Ascending aorta (tissue), 2 donors: ENCODE measurements around the gene XPO5. TPM values are rescaled to one million over a fixed set of nuclear protein-coding genes. Genes with fewer than 3 reads are reported as not detected.

Source experiments
- DNase-seq, 2 donors: peaks; one replicate each; pipeline ENCODE4 v3.0.0-alpha.2; 2019; ENCODE audit warnings: low spot score in 2 of 2
- H3K27ac ChIP-seq, 2 donors: fragments of 200-600 bp; sonication (generic); one replicate each; pipeline ENCODE4 v1.5.1; 2016 to 2017; ENCODE audit warnings: mild to moderate bottlenecking in 1 of 2
- H3K27me3 ChIP-seq: fragments of 200-600 bp; sonication (generic); one replicate; pipeline ENCODE4 v1.5.1; 2017
- H3K36me3 ChIP-seq, 2 donors: fragments of 200-600 bp; sonication (generic); one replicate each; pipeline ENCODE4 v1.5.1; 2016
- H3K4me1 ChIP-seq, 2 donors: fragments of 200-600 bp; sonication (generic); one replicate each; pipeline ENCODE4 v1.5.1; 2016 to 2017; ENCODE audit warnings: mild to moderate bottlenecking in 1 of 2
- H3K4me3 ChIP-seq, 2 donors: fragments of 200-600 bp; sonication (generic); one replicate each; pipeline ENCODE4 v1.5.1; 2016 to 2017; ENCODE audit warnings: mild to moderate bottlenecking in 1 of 2
- H3K9me3 ChIP-seq, 2 donors: fragments of 200-600 bp; sonication (generic); one replicate each; pipeline ENCODE4 v1.5.1; 2016
- intact Hi-C: fragments of 100-400 bp; cut with DNase I; formaldehyde crosslinking; loops from one replicate; pipeline ENCODE4 v1.15.1; 2023
- total RNA-seq: library from RNA; depleted of rRNA; stranded (reverse); fragments of >200 nt; gene quantifications from one replicate; pipeline ENCODE4 v1.1.0, GENCODE V29; 2016
- TF ChIP-seq, protein P1 (sequence below), 3 experiments: fragments of 200-600 bp in 2 of 3; fragments of 450-650 bp in 1 of 3; sonication (generic) in 2 of 3; IDR thresholded peaks; one replicate each; pipeline ENCODE4 v1.5.1; 2016 to 2019; ENCODE audit warnings: antibody characterized with exemption in 3 of 3, mild to moderate bottlenecking in 1 of 3, moderate library complexity in 1 of 3

Gene XPO5
- total RNA-seq, 1 donor from 2014 or later, result 21.4 TPM

DNA sequence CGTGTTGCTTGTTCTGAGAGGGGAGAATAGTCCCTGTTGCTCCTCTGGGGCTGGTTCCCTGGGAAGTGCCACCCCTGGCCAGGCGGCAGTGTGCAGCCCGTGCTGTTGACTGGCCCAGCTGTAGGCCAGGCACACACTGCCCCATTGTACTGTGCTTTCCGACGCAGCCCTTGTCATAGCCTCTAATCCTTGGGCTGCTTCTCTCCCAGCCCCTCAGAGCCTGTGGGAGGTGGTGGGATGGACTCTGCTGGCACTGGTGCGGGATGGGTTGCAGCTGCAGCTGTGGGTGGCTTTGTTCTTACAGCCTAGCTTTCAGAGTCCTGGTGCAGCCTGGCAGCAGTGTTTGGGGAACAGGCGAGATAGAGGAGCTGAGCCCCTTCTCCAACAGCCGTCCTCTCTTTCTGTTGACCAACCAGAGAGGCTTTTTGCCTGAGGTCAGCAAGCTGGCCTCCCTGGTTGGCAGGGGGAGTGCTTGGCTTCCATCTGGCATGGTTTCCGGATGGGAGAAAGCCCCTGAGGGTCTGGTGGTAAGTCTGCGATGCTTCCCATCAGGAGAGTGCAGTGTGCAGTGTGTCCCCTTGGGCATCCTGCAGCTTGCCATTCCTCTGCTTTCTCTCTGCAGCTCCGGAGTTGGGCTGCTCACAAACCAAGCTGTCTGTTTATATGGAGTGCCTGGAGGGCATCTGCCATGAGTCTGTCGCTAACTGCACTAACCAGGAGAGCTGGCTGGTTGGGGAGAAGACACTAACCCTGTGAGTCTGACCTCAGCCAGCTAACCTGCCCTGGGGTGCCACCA, 86.4 kb downstream of the XPO5 start:
- TF ChIP-seq, protein P1, sequence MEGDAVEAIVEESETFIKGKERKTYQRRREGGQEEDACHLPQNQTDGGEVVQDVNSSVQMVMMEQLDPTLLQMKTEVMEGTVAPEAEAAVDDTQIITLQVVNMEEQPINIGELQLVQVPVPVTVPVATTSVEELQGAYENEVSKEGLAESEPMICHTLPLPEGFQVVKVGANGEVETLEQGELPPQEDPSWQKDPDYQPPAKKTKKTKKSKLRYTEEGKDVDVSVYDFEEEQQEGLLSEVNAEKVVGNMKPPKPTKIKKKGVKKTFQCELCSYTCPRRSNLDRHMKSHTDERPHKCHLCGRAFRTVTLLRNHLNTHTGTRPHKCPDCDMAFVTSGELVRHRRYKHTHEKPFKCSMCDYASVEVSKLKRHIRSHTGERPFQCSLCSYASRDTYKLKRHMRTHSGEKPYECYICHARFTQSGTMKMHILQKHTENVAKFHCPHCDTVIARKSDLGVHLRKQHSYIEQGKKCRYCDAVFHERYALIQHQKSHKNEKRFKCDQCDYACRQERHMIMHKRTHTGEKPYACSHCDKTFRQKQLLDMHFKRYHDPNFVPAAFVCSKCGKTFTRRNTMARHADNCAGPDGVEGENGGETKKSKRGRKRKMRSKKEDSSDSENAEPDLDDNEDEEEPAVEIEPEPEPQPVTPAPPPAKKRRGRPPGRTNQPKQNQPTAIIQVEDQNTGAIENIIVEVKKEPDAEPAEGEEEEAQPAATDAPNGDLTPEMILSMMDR (IDR thresholded peaks at IDR 0.05), result no peak
- DNase-seq, result no peak
- H3K4me1 ChIP-seq, result peaks cover 0 to 11% of the 10 kb centered on the region in 2 donors
- H3K36me3 ChIP-seq, result peaks cover 0 to 3% of the 10 kb centered on the region in 2 donors
- H3K27me3 ChIP-seq, result no peaks in the 10 kb centered on the region
- no peaks in the 10 kb centered on the region for H3K9me3 ChIP-seq
- H3K4me3 ChIP-seq, result no peak overlapping the region
- no peak overlapping the region for H3K27ac ChIP-seq
- intact Hi-C loops, result no loop called here

DNA sequence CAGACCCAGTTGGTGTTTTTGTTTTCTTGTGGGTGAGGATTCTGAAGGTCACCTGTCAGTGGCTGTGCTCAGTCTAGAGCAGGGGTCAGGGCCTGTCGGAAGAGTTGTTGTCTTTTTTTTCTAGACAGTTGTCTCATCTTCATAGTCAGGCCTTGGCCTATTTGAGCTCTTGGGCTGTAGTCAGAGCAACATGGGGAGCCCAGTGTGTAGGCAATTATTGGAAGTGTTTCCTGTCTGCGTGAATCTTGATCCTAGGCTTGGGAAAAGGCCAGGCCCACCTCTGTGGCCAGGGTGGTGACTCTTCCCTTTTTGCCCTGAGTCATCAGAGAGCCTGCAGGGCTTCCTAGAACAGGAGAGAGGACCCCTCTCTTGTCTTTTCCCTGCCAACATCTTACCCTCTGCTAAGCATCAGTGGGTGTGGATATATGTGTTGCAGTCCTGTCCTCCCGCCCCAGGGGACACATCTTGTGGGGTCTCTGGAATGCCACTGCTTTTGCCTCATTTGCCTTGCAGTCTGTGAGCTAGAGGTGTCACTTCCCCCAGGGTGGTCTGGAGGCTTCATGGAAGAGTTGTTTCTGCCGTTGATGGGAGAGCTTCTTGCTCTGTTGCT, 87.1 kb downstream of the XPO5 start:
- Histone ChIP-seq H3K36me3 (peaks cover 0 to 3% of the 10 kb centered on the region in 2 donors), H3K27me3 (no peaks in the 10 kb centered on the region), H3K27ac (no peak overlapping the region), H3K4me3 (no peak overlapping the region), H3K4me1 (peaks cover 0 to 11% of the 10 kb centered on the region in 2 donors), H3K9me3 (no peaks in the 10 kb centered on the region)
- intact Hi-C loops, result no loop called here
- TF ChIP-seq, protein P1 (IDR thresholded peaks at IDR 0.05), result no peak
- no peak for DNase-seq

DNA sequence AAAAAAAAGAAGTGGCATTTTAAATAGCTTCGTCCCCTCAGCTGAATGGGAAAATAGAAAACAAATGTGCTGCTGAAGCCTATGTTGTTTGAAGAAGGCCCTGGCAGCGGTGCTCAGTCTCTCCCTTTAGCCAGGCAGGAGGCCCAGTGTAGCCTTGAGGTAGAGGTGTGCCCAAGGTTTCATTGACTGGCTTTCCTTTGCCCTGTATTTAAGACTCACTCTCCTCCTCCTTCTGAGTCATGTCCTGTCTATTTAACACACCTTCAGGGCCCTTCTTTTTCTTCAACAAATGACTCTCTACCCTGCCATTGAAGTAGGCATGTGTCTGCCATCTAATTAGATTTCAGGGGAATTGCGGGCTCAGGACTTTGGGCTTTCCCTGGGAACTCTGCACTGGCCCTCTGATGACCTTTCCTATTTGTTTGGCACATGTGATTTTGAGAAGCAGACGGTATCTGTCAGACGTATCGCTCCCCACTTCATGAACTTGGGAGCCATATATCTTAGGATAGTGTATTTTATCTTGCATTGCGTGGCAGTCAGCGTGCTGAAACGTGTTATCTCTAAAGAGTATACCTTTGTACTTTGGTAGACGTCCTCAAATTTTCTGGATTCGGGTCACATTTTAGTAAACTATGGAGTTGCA, 94.1 kb downstream of the XPO5 start:
- peaks cover 10 to 11% of the 10 kb centered on the region in 2 donors for H3K4me1 ChIP-seq
- no peaks in the 10 kb centered on the region for H3K9me3 ChIP-seq
- TF ChIP-seq, protein P1 (IDR thresholded peaks at IDR 0.05), result no peak
- no peak for DNase-seq
- no peak overlapping the region for H3K27ac ChIP-seq
- no peak overlapping the region for H3K4me3 ChIP-seq
- H3K27me3 ChIP-seq, result no peaks in the 10 kb centered on the region
- intact Hi-C loops, result no loop called here
- peaks cover 0 to 3% of the 10 kb centered on the region in 2 donors for H3K36me3 ChIP-seq

DNA sequence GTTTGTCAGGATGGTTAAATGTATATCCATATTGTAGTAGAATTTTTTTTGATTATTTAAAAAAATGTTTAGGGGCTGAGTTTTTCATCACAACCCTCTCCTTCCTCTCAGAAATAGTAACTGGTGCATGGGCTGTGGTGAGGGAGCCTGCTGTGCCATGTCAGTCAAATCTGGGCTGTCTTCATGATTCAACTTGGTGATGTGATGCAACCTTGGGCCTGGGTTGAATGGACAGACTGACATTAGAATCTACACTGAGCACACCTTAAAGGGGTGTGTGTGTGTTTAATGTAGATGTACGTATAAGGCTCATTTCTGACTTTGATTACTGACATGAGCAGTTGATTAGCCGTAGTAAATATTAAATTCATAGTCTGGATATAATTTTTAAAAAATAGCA, 94.8 kb downstream of the XPO5 start:
- peaks cover 0 to 3% of the 10 kb centered on the region in 2 donors for H3K36me3 ChIP-seq
- no peaks in the 10 kb centered on the region for H3K27me3 ChIP-seq
- H3K4me3 ChIP-seq, result no peak overlapping the region
- TF ChIP-seq, protein P1 (IDR thresholded peaks at IDR 0.05), result no peak
- H3K9me3 ChIP-seq, result no peaks in the 10 kb centered on the region
- intact Hi-C loops, result no loop called here
- no peak for DNase-seq
- peaks cover 10 to 11% of the 10 kb centered on the region in 2 donors for H3K4me1 ChIP-seq
- no peak overlapping the region for H3K27ac ChIP-seq

DNA sequence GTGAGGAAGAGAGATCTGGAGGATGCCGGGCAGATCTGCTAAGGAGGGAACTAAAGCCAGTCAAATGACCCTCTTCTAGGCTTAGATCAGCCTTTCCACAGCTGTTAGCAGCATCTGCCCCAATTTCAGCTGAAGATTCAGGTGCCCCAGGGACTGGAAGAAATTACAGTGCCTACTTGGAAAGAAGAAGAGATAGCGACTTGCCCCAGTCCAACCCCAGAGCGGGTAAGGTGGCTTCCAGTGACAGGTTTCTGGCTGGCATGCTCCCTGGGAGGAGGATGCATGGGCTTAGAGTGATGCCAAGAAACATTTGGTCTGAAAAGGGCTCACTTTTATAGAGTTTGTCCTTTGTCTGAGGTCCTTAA, 97.8 kb downstream of the XPO5 start:
- TF ChIP-seq, protein P1 (IDR thresholded peaks at IDR 0.05), result no peak
- H3K27me3 ChIP-seq, result no peaks in the 10 kb centered on the region

More for the DNA sequence above, 97.8 kb downstream of the XPO5 start:
- intact Hi-C loops, result no loop called here
- Histone ChIP-seq H3K4me3 (peak overlapping the region; percentile 65 to 99), H3K27ac (peak overlapping the region; percentile 37 to 76), H3K4me1 (peaks cover 10 to 11% of the 10 kb centered on the region in 2 donors), H3K9me3 (no peaks in the 10 kb centered on the region), H3K36me3 (no peaks in the 10 kb centered on the region)
- DNase-seq, result no peak
